Transverse colon (tissue), 4 donors: ENCODE data around the gene HPSE. TPM values are rescaled to one million over a fixed set of nuclear protein-coding genes. Genes with fewer than 3 reads are reported as not detected.
"Not testable (repeated sequence)": the region's sequence is repeated elsewhere in the genome, so short reads cannot be mapped to it uniquely, and the experiment has no call there.

Source experiments
- DNase-seq: peaks from one replicate; pipeline ENCODE4 v3.0.0-alpha.2; 2019
- H3K27ac ChIP-seq, 4 donors: fragments of 200-600 bp; sonication (generic); 2 replicates each; pipeline ENCODE4 v1.5.1; 2016 to 2018; ENCODE audit warnings: inconsistent platforms in 4 of 4
- H3K27me3 ChIP-seq: fragments of 200-600 bp; sonication (generic); 2 replicates; pipeline ENCODE4 v1.5.1; 2017; ENCODE audit warnings: inconsistent platforms
- H3K36me3 ChIP-seq, 4 donors: fragments of 200-600 bp; sonication (generic); 2 replicates each; pipeline ENCODE4 v1.5.1; 2017 to 2019; ENCODE audit warnings: inconsistent platforms in 4 of 4
- H3K4me1 ChIP-seq, 4 donors: fragments of 200-600 bp; sonication (generic); 2 replicates each; pipeline ENCODE4 v1.5.1; 2017 to 2020; ENCODE audit warnings: inconsistent platforms in 4 of 4
- H3K4me3 ChIP-seq, 4 donors: fragments of 200-600 bp; sonication (generic); 1 replicate in 1 of 4; 2 replicates in 3 of 4; pipeline versions ENCODE4 v1.5.1 to v1.6.1; 2017 to 2019; ENCODE audit warnings: inconsistent platforms in 4 of 4
- H3K9me3 ChIP-seq, 2 donors: fragments of 200-600 bp; sonication (generic); 2 replicates each; pipeline ENCODE4 v1.5.1; 2017 to 2019; ENCODE audit warnings: inconsistent platforms in 2 of 2
- CTCF ChIP-seq, 5 experiments: fragments of 200-600 bp in 3 of 5; fragments of 450-650 bp in 2 of 5; sonication (generic) in 3 of 5; IDR thresholded peaks; 1 replicate in 2 of 5; 2 replicates in 3 of 5; pipeline ENCODE4 v1.5.1; 2016 to 2017; ENCODE audit warnings: antibody characterized with exemption in 5 of 5, inconsistent platforms in 3 of 5, mild to moderate bottlenecking in 2 of 5, moderate library complexity in 1 of 5
- EP300 ChIP-seq: sonication (generic); formaldehyde crosslinking; IDR thresholded peaks from one replicate; pipeline ENCODE4 v1.6.1; 2017; ENCODE audit warnings: antibody characterized with exemption, low read depth
- POLR2A ChIP-seq: fragments of 450-650 bp; IDR thresholded peaks from one replicate; pipeline ENCODE4 v1.6.1; 2016; ENCODE audit warnings: antibody characterized with exemption, mild to moderate bottlenecking, moderate library complexity
- POLR2AphosphoS5 ChIP-seq, 3 donors: sonication (generic); formaldehyde crosslinking; IDR thresholded peaks; one replicate each; pipeline ENCODE4 v1.6.1; 2016; ENCODE audit warnings: antibody characterized with exemption in 3 of 3
- WGBS, 2 donors: methylation state at CpG; one replicate each; pipeline ENCODE4 v1.1.5; 2018; ENCODE audit warnings: low coverage in 1 of 2; 5-methylcytosine and 5-hydroxymethylcytosine counted together
- in situ Hi-C, 4 donors: fragments of 200-750 bp; cut with MboI; loops; one replicate each; pipeline versions ENCODE4 v1.15.0 to v1.15.1; 2017; ENCODE audit warnings: low sequenced_read_pairs in 3 of 4, low pct_ligation_motif_present in 1 of 4, low pct_unique_long_range_greater_than_20kb in 1 of 4
- intact Hi-C: fragments of 100-400 bp; cut with DNase I; formaldehyde crosslinking; loops from one replicate; pipeline ENCODE4 v1.15.1; 2023; ENCODE audit warnings: low total_unique reads
- total RNA-seq, 4 donors: library from RNA; depleted of rRNA; stranded (reverse); fragments of >200 nt; gene quantifications; one replicate each; pipeline ENCODE4 v1.1.0, GENCODE V29; 2016

The HPSE gene
- total RNA-seq, 4 donors from 2014 or later: 0.75 to 5.4 (median 4.3) TPM

- Histone ChIP-seq H3K4me3 (no peak overlapping the region), H3K27me3 (no peaks in the 10 kb centered on the region), H3K4me1 (peaks cover 5 to 37% (median 20%) of the 10 kb centered on the region in 4 donors), H3K27ac (no peak overlapping the region), H3K36me3 (peaks cover 0 to 11% (median 0%) of the 10 kb centered on the region in 4 donors), H3K9me3 (no peaks in the 10 kb centered on the region)
- WGBS, 2 donors: 58% methylated on average over 4 of the region's 4 CpGs
- TF ChIP-seq POLR2A: no peak
- TF ChIP-seq POLR2AphosphoS5 (IDR thresholded peaks at IDR 0.05): no peak
- TF ChIP-seq CTCF (IDR thresholded peaks at IDR 0.05): no peak
- no peak for TF ChIP-seq EP300
- intact Hi-C loops (no loop called here), in situ Hi-C loops (loop anchor here in 2 of 4 donors (10.0 to 25.0 kb wide), 3 partner anchors 173 to 819 kb away; partner anchors contain the start of genes SEC31A (in 2 of the 2), HELQ (in 1 of the 2) and MRPS18C (in 1 of the 2))
- DNase-seq: no peak
Observed at GRCh38 chr4:83281307-83281706, 53.3 kb downstream of the HPSE start.

GRCh38 chr4:83276299-83277040, 58.2 kb downstream of the HPSE start:
- no peaks in the 10 kb centered on the region for H3K9me3 ChIP-seq
- intact Hi-C loops (no loop called here), in situ Hi-C loops (loop anchor here in 2 of 4 donors (25.0 kb wide), 2 partner anchors 389 to 814 kb away; partner anchors contain the start of gene SEC31A (in 2 of the 2))
- H3K4me3 ChIP-seq: no peak overlapping the region
- H3K27ac ChIP-seq: no peak overlapping the region
- no peaks in the 10 kb centered on the region for H3K27me3 ChIP-seq
- TF ChIP-seq POLR2A: no peak
- no peak for TF ChIP-seq EP300
- 81 to 85% methylated on average over 3 of the region's 3 CpGs for WGBS, 2 donors
- DNase-seq: no peak
- H3K36me3 ChIP-seq: peaks cover 0 to 11% (median 0%) of the 10 kb centered on the region in 4 donors
- peaks cover 0 to 7% (median 5%) of the 10 kb centered on the region in 4 donors for H3K4me1 ChIP-seq

GRCh38 chr4:83273926-83274325, 60.7 kb downstream of the HPSE start:
- H3K4me3 ChIP-seq, DNase-seq, H3K27me3 ChIP-seq, H3K9me3 ChIP-seq, H3K4me1 ChIP-seq, H3K27ac ChIP-seq, H3K36me3 ChIP-seq, intact Hi-C loops: not testable (repeated sequence)
- 98 to 100% methylated on average over 3 of the region's 3 CpGs for WGBS, 2 donors
- in situ Hi-C loops: loop anchor here in 3 of 4 donors (25.0 kb wide), 3 partner anchors 187 to 812 kb away; partner anchors contain the start of gene THAP9 (in 1 of the 3)

- no peak for DNase-seq
- TF ChIP-seq CTCF (IDR thresholded peaks at IDR 0.05) (no peak), POLR2A (no peak), POLR2AphosphoS5 (IDR thresholded peaks at IDR 0.05) (no peak), EP300 (no peak)
- WGBS, 2 donors: 78 to 80% methylated on average over 4 to 5 of the region's 5 CpGs
- Histone ChIP-seq H3K4me3 (no peak overlapping the region), H3K9me3 (no peaks in the 10 kb centered on the region), H3K27ac (no peak overlapping the region), H3K27me3 (no peaks in the 10 kb centered on the region), H3K36me3 (no peaks in the 10 kb centered on the region), H3K4me1 (no peaks in the 10 kb centered on the region)
- intact Hi-C loops (no loop called here), in situ Hi-C loops (loop anchor here in 3 of 4 donors (25.0 kb wide), 3 partner anchors 186 to 811 kb away; partner anchors contain the start of gene THAP9 (in 1 of the 3))
Observed at GRCh38 chr4:83272900-83273299, 61.7 kb downstream of the HPSE start.

- intact Hi-C loops (loop anchor here (10.0 kb wide), 1 partner anchor 194 kb away; no protein-coding TSS in a partner anchor), in situ Hi-C loops (loop anchor here in 3 of 4 donors (10.0 to 25.0 kb wide), 4 partner anchors 182 to 807 kb away; partner anchors contain the start of gene THAP9 (in 1 of the 3))
- no peaks in the 10 kb centered on the region for H3K36me3 ChIP-seq
- DNase-seq: no peak
- H3K9me3 ChIP-seq: no peaks in the 10 kb centered on the region
- TF ChIP-seq POLR2A (no peak), POLR2AphosphoS5 (IDR thresholded peaks at IDR 0.05) (no peak), EP300 (no peak), CTCF (IDR thresholded peaks at IDR 0.05) (no peak)
- WGBS, 2 donors: 50 to 90% methylated on average over 1 of the region's 1 CpG
- H3K27me3 ChIP-seq: no peaks in the 10 kb centered on the region
- no peak overlapping the region for H3K4me3 ChIP-seq
- no peak overlapping the region for H3K27ac ChIP-seq
- no peaks in the 10 kb centered on the region for H3K4me1 ChIP-seq
Observed at GRCh38 chr4:83269256-83269655, 65.4 kb downstream of the HPSE start.
